HG02678 (cell line): ENCODE measurements around the gene LRRFIP1.
A peak's percentile ranks its signal among the peaks of the same experiment; 100 is the strongest.
"Not testable (repeated sequence)": the region's sequence is repeated elsewhere in the genome, so short reads cannot be mapped to it uniquely, and the experiment has no call there.

ENCODE experiments used
- ATAC-seq: cut with Tn5 transposase; IDR thresholded peaks from one replicate; pipeline ENCODE4 v1.9.1; 2021; ENCODE audit warnings: mild to moderate bottlenecking, moderate library complexity; ENCODE audit not compliant: unreplicated experiment

The LRRFIP1 gene, protein sequence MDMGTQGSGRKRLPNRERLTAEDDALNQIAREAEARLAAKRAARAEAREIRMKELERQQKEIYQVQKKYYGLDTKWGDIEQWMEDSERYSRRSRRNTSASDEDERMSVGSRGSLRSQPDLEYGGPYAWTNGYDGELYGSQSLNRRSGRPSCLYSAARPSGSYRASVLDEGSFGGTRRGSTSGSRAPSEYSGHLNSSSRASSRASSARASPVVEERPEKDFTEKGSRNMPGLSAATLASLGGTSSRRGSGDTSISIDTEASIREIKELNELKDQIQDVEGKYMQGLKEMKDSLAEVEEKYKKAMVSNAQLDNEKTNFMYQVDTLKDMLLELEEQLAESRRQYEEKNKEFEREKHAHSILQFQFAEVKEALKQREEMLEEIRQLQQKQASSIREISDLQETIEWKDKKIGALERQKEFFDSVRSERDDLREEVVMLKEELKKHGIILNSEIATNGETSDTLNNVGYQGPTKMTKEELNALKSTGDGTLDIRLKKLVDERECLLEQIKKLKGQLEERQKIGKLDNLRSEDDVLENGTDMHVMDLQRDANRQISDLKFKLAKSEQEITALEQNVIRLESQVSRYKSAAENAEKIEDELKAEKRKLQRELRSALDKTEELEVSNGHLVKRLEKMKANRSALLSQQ

DNA sequence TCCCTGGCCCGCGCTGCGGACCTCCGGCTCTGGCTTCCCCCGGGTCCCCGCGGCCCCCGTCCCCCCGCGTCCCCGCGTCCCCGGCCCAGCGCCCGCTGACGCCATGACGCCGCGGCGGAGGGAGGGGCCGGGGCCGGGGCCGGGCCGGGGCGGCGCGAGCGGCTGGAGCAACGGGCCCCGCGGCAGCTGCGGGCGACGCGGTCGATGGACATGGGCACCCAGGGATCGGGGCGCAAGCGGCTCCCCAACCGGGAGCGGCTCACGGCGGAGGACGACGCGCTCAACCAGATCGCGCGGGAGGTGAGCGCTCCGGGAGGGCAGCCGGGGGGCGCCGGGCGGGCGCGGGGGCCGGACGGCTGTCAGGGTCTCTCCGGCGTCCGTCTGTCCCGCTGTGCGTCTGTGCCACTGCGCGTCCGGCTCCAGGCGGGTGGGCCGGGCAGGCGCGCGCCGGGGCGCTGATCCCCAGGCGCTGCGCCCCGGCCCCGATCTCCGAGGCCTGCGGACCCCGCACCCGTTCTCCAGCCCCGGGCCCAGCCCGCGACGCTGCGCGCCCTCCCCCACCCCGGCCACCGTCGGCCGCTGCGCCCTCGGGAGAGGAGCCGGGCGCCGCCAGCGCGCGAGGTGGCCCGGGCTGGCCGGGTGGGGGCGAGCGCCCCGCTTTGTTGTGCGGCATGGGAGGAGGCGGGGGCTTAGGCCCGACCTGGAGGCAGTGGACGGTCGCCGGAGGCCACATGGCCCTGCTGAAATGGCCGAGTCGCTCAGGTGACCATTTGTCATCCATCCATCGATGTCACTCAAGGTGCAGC lies at the start of gene LRRFIP1:
TSS of gene LRRFIP1 (plus strand) at position 147 of the 806 bp plus-strand sequence. CDS start at position 205, 58 bp downstream.
- no peak for ATAC-seq

DNA sequence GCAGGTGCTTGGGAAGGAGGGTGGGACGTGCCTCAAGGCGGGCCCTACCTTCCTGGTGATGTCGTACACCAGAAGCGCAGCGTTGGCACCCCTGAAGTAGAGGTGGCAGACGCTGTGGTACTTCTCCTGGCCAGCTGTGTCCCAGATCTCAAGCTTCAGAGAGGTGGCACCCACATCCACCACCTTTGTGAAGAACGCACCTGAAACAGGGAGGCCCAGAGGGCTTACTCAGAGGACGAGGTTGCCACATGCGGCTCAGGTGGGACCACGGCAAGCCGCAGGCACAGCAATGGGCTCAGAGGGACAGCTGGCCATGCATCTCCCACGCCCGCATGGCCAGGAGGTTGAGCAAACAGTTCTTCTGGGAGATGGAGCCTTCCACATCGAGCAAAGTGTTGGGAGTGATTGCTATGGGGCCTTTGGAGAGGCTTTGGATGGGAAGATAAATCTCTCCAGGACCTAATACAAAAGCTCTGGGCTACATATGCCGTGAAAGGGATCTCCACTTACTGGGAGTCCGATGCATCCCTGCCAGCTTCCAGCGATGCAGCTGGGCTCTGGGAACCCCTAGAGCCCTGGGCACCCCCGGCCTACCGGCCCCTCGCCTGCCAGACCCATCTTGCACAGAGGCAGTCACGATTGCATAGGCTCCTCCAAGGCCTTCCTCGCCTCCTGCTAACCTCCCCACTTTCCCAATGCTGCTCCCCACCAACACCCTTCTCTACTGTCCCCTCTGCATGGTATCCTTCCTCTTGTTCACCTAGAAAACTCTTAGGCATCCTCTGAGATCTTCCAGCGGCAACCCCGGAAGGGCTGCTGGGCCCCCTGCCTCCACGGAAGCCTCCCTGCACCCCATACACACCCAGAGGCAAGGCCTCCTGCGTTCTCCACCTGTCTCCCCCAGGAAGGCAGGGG lies 49.2 kb upstream of the LRRFIP1 start:
- ATAC-seq: no peak

DNA sequence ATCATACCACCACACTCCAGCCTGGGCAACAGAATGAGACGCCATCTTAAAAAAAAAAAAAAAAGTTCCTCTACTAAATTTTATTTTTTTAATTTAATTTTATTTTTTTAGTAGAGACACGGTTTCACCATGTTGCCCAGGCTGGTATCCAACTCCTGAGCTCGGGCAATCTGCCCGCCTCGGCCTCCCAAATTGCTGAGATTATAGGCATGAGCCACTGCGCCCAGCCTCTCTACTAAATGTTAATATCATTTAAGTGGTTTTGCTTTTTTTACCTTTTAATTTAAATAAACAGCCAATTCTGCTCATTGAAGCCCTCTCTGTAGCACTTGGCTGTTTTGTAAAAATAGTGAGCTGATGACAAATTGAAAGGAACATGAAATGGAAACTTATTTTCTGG lies 46.1 kb upstream of the LRRFIP1 start:
- no peak for ATAC-seq

DNA sequence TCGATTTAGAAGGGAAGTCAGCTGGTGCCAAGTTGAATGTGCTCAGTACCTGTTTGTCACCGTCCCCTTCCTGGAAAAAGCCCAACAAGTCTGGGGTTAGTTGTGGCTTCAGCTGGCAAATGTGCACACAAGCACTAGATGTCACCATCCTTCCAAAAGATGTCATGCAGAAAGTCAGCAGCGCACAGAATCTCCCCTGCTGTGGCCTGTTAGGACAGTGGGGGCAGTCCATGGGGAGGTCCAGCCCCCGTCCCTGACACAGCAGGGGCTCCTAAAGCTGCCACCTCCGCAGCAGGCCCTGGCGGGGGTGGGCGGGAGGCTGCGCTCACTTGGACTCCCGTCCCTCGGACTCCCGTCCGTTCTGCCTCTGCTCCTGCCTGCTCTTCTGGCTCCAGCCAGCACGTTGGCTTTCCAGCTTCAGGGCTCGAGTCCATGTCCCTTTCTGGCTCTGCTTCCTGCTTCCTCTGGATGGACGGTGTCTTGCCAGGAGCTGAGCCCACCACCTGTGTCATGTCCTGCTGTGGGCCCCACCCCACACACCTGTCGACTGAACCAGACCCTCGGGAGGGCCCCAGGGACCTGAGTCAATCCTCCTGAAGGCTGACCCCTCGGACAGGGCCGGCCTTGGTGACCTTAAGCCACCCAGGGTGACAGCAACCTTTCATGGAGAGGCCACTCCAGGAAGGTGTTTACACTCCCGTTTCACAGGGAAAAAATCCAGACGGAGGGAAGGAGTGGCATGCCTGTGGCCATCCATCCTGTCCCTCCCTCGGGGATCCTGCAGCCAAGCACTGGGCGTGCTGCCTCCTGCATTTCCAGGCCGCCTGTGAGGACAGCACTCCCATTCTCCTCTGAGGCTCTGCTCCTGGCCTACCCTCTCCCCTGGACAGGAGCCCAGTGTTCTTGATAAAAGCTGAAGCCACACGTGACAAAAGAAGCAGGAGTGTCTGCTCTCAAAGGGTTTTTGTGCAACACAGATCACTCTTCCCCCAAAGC lies 45.3 kb upstream of the LRRFIP1 start:
- ATAC-seq: no peak

DNA sequence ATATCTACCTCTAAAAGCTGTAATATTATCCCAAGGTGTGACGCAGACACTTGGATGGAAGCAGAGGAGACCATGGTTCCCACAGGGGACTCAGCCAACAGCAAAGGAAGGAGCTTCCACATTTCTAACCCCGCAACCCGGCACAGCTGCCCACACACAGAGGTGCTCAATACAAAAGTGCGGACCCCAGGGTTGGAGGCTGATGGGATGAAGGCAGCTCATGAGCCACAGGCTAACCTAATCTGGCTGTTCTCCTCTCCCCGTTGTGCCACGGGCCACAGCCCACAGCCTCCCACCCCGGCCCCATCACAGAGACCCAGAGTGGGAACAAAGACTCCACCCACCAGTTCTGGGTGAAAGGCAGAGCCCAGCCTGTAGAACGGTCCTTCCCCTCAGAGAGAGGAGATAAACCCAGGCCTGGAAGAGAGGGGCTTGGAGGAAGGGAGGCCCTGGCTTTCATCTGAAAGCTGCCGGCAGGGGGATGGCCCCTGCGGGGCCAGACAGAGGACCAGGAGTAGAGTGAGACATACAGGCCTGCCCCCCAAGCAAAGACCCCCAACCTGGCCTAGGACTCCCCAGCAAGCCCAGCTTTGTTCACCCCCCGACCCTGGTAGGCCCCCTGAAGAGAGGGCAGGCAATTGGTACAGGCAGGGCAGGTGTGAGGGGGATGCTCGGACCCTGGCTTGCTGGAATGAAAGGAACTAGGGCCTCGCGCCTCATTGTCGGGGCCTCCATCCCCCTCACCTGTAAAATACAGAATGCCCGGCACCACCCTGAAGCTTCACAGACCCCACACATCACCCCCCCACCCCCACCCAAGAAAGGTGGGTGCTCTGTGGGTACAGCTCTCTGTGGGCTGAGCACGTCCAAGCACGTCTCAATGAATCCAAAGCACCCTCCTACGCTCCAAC lies 43.7 kb upstream of the LRRFIP1 start:
- ATAC-seq: no peak

DNA sequence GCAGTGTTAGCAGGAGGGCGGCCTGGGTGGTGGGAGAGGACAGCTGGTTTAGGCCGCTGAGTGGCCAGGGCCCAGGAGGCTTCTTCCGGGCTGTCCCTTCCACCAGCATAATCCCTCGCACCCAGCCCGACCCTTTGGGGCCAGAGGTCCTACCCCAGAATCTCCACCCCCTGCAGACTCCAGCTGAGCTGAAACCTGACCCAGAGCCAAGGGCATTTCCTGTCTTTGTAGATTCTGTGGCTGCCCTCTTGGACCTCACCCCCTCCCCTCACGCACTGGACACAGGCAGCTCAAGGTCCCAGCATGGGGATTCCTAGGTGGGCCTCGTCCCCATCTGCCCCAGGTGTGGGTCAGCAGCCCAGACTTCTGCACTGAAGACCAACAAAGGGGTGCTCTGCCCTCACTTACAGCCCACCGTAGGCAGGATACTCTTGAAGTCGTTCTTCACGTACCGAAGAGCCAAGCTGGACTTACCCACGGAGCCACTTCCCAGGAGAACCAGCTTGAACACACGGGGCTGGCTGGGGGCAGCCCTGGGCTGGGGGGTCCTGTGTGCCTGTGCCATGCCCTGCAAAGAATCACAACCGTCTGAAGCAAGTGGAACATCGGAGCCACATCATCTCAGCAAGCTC lies 41.7 kb upstream of the LRRFIP1 start:
- no peak for ATAC-seq

DNA sequence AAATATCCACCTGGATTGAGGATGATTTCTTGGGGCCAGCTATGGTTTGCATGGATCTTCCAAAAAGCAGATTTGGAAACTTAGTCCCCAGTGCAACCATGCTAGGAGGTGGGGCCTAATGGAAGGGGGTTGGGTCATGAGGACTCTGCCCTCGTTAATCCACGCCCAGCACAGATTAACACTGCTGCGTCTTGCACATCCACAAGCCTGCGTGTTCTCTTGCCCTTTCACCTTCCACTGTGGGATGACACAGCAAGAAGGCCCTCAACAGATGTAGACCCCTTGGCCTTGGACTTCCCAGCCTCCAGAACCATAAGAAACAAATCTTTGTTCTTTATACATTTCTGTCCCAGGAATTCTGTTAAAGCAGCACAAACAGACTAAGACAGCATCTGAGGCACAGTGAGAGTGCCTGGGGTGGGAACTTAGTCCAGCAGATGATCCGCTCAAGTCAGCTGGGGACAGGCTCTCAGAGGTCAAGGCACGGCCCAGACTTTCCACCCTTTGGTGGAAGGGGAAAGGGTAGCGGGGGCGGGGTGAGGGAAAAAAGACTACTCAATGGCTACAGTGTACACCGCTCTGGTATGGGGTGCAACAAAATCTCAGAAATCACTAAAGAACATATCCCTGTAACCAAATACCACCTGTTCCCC lies 39.2 kb upstream of the LRRFIP1 start:
- no peak for ATAC-seq

DNA sequence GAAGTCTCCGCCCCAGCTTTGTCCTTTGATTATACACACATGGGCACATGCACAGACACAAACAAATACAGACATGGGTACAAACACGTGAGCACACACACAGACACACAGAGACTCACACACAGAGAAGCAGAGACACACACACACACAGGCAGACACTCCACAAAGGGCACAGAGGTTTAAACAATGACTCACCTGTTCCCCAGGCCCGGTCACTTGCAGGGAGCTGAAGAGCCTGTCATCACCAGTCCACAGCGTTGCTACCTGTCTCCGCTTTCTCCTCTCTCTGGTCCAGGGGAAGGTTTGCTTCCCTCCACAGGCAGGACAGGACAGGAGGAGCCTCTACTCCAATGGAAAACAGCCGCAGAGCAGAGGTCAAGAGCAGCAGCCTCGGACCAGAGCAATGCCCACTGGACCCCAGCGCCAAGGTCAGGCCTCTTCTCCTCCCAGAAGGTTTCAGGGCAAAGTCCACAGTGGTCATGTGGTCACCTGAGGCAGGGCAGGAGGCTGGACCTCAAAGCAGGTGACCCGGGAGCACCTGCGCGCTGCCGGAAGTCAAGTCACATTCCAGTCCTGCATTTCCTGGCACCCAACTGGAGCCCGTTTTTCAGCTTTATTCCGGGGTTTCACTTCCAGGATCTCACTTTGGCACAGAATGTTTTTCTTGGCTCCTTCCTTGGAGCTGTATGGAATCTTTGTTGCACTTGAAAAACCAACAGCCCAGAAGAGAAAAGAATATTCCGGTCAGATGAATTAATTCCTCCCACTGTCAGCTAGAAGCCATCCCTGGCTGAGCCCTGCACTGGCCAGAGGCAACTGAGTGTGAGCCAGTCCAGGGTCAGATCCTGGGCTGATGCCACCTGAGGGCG lies 36.9 kb upstream of the LRRFIP1 start, which contains the start of gene RAB17:
TSS of gene RAB17 (minus strand) at position 463 of the 869 bp plus-strand sequence. CDS start 4,580 bp downstream, outside the sequence.
- no peak for ATAC-seq

DNA sequence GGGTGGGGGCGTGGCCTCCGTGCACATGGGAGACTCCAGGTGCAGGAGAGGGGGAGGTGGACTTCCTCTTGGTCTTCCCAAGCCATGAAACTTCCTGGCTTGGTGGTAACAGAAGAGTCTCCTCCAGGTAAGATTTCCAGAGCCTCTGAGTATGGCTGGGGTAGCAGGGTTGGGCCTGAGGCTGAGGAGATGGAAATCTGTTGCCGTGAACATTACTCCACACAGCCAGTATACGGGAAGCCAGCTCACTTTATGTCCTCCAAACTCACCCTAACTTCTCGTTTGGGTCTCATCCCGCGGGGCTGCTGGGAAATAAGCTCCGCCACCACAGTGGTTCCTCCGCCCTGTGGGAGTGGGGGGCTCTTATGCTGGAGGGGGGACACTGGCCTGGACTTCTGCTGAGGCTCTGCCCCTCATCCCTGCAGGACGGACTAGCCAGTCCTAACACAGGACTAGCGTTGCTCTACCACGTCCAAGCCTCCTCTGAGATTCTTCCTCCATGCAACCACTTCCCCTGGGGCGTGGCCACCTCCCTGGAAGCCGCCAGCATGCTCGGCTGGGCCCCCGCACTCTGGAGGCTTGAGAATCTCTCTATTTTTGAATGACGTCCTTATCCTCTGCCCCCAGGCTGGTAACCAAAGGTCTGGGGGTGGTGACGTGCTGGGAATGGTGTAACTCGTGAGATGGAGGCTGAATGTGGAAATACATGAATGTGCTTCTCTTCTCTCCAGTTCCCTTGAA lies 36.1 kb upstream of the LRRFIP1 start:
- ATAC-seq: peak; percentile 51

DNA sequence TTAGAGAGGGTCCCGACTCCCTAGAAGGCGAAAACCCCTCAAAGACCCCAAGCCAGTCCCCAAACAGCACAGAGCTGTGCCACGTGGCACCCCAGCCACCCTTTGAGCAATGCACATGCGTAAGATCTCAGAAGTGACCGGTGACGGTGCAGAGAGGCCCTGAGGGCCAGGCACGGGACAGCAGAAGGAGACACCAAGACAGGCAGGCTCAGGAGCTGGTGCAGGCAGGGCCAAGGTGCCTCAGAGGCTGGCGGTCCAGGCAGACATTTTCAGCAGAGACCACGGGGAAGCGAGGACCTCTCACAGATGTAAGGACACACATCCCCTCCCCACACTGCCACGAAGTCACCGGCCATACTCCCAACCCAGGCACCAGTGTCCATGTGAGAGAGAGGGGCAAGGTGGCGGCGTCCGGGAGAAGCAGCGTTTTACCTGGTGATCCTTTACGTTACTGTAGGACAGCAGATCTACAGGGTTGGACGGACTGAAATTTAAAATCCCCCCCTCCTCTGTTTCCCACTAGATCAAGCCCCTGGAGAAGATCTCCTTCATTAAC lies 34.9 kb upstream of the LRRFIP1 start:
- ATAC-seq: no peak

DNA sequence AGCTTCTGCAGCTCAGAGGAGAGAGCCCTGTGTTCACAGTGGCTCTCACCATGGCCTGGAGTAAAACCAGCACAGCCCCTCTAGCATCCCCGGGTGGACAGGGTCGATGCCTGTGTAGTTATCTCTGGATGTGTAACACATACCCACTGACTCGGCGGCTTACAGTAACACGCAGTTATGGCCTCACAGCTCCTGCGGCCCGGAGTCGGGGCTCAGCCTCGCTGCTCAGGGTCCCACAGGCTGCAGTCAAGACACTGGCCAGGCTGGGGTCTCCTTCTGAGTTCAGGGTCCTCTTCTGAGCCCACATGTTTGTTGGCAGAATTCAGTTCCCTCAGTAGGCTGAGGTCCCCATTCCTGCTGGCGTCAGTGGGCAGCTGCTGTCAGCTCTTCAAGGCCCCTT lies 34.4 kb upstream of the LRRFIP1 start:
- ATAC-seq: no peak

DNA sequence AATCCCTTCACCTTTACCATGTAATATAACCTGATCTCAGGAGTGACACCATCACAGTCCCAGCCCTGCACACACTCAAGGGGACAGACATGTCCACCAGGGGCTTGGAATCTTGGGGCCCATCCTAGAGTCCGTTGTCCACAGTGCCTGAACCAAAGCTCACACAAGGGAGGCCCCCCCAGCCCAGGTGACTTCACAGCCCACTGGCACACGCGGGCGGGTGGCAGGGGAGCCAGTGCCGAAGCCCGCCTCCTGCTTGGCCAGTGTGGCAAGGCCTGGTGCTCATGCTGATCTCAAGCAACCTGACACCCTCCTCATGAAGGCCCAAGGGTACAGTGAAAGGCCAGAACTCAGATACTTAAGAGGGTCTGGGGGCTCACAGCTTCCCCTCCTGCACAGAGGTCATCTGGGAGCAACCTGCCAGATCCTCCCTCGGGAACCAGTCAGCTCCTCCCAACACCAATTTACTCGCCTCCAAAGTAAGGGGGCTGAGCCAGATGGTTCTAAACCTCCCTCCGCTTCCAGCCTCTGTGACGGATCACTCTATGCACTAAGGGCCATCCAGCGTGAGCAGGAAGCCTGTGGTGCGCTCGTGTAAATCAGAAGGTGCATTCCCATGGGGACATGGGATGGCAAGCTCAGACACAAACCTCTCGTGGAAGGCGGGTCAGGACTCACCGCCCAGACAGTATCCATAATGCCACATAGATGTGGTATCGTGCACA lies 33.6 kb upstream of the LRRFIP1 start:
- no peak for ATAC-seq

DNA sequence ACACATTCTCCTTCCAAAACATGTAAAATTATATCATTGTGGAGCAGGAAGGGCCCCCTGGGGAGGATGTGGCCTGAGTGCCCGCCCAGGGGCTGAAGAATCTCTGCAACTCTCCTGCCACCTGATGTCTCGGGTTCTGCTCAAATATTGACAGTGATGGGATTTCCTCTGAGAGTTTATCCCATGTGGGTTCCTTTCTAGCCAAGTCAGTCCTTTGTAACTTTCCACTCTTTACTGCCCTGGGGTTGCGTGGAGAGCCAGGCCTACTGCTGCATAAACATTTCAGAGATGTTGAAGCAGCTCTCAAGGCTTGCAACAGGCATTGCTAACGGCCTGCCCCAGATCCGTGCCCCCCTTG lies 32.9 kb upstream of the LRRFIP1 start:
- ATAC-seq: no peak

DNA sequence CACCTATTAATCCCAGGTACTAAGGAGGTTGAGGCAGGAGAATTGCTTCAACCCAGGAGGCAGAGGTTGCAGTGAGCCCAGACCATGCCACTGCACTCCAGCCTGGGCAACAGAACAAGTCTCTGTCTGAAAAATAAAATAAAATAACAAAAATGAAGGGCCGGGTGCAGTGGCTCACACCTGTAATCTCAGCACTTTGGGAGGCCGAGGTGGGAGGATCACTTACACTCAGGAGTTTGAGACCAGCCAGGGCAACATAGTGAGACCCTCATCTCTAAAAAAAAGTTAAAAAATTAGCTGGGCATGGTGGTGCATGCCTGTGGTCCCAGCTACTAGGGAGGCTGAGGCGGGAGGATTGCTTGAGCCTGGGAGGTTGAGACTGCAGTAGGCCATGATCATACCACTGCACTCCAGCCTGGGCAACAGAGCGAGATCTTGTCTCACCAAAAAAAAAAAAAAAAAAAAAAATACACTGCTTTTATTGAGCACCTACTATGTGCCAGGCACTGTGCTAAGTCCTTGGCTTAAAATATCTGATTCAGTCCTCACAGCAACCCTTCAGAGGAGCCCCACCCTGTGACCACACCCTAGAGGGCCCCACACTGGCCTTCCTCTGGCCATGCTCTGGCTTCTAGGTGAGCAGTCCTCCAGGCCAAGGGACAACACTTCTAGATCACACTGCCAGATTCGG lies 31.4 kb upstream of the LRRFIP1 start:
- not testable (repeated sequence) for ATAC-seq
